Calu3 (cell line): ENCODE results near the gene TBRG4. TPM values are rescaled to one million over a fixed set of nuclear protein-coding genes. Genes with fewer than 3 reads are reported as not detected.

Experiments used
- BruUV-seq: library from RNA; stranded (reverse); fragments of 400-500 nt; replicated peaks from 2 replicates; lab custom pipeline; 2021; lab: Mats Ljungman, UMichigan
- CTCF ChIA-PET: fragments of 300-600 bp; sonication (Branson Sonifier 250); formaldehyde crosslinking; loops from one replicate; lab custom pipeline; 2022; ENCODE audit warnings: antibody characterized with exemption; lab: Charles Lee
- DNase-seq: peaks from one replicate; pipeline ENCODE4 v3.0.0; 2022
- H3K27ac Mint-ChIP-seq: one replicate; pipeline ENCODE4 v1.8.0; 2022; ENCODE audit warnings: mixed read lengths; ENCODE audit not compliant: unreplicated experiment
- H3K27me3 Mint-ChIP-seq: one replicate; pipeline ENCODE4 v1.8.0; 2022; ENCODE audit warnings: mixed read lengths; ENCODE audit not compliant: unreplicated experiment
- H3K36me3 Mint-ChIP-seq: one replicate; pipeline ENCODE4 v1.8.0; 2022; ENCODE audit warnings: mild to moderate bottlenecking, moderate library complexity, mixed read lengths; ENCODE audit not compliant: insufficient read depth, unreplicated experiment
- H3K4me1 Mint-ChIP-seq: one replicate; pipeline ENCODE4 v1.8.0; 2022; ENCODE audit warnings: mild to moderate bottlenecking, low read depth, mixed read lengths; ENCODE audit not compliant: unreplicated experiment
- H3K4me3 Mint-ChIP-seq: one replicate; pipeline ENCODE4 v1.8.0; 2022; ENCODE audit warnings: mild to moderate bottlenecking, low read depth, moderate library complexity, mixed read lengths; ENCODE audit not compliant: unreplicated experiment
- H3K9me3 Mint-ChIP-seq: one replicate; pipeline ENCODE4 v1.8.0; 2022; ENCODE audit warnings: low read depth, mixed read lengths; ENCODE audit not compliant: unreplicated experiment
- CTCF ChIP-seq: fragments of 200-600 bp; IDR thresholded peaks from one replicate; pipeline ENCODE4 v1.8.0; 2022; ENCODE audit warnings: antibody characterized with exemption; ENCODE audit not compliant: unreplicated experiment
- intact Hi-C: fragments of 100-400 bp; cut with micrococcal nuclease; formaldehyde crosslinking; loops from one replicate; pipeline ENCODE4 v1.10.0; 2022; ENCODE audit not compliant: unreplicated experiment
- total RNA-seq: library from RNA; stranded (reverse); gene quantifications from 2 replicates; pipeline ENCODE4 v1.2.3, GENCODE V29; 2022

The TBRG4 gene
- total RNA-seq, 1 experiment from 2014 or later = 191 TPM

- CTCF ChIA-PET = no interaction called here
- H3K36me3 Mint-ChIP-seq = peaks cover 6% of the 10 kb centered on the region
- no peaks in the 10 kb centered on the region for H3K4me1 Mint-ChIP-seq
- BruUV-seq = no TSS peak
- intact Hi-C loops = no loop called here
- no peak for DNase-seq
- H3K27me3 Mint-ChIP-seq = no peaks in the 10 kb centered on the region
- no peak overlapping the region for H3K27ac Mint-ChIP-seq
- no peak overlapping the region for H3K4me3 Mint-ChIP-seq
- H3K9me3 Mint-ChIP-seq = no peaks in the 10 kb centered on the region
- TF ChIP-seq CTCF = no peak
Observed at GRCh38 chr7:45055016-45055415, 56.5 kb downstream of the TBRG4 start.

- CTCF ChIA-PET = interaction anchor here (0.7 kb wide), 1 partner anchor 39 kb away, joined by 4 read pairs; no protein-coding TSS in a partner anchor
- TF ChIP-seq CTCF = no peak
- no peaks in the 10 kb centered on the region for H3K9me3 Mint-ChIP-seq
- H3K27ac Mint-ChIP-seq = no peak overlapping the region
- H3K4me1 Mint-ChIP-seq = no peaks in the 10 kb centered on the region
- peaks cover 6% of the 10 kb centered on the region for H3K36me3 Mint-ChIP-seq
- no TSS peak for BruUV-seq
- H3K27me3 Mint-ChIP-seq = no peaks in the 10 kb centered on the region
- H3K4me3 Mint-ChIP-seq = no peak overlapping the region
- intact Hi-C loops = no loop called here
- DNase-seq = no peak
Observed at GRCh38 chr7:45054442-45054841, 57.1 kb downstream of the TBRG4 start.

GRCh38 chr7:45053941-45054340 lies 57.6 kb downstream of the TBRG4 start:
- intact Hi-C loops = no loop called here
- no peaks in the 10 kb centered on the region for H3K4me1 Mint-ChIP-seq
- no TSS peak for BruUV-seq
- no peak overlapping the region for H3K4me3 Mint-ChIP-seq
- TF ChIP-seq CTCF = no peak
- no peaks in the 10 kb centered on the region for H3K27me3 Mint-ChIP-seq
- no peak for DNase-seq
- H3K9me3 Mint-ChIP-seq = no peaks in the 10 kb centered on the region
- CTCF ChIA-PET = no interaction called here
- H3K27ac Mint-ChIP-seq = no peak overlapping the region
- peaks cover 6% of the 10 kb centered on the region for H3K36me3 Mint-ChIP-seq

- Mint-ChIP-seq H3K36me3 (peaks cover 6% of the 10 kb centered on the region), H3K27ac (no peak overlapping the region), H3K4me1 (no peaks in the 10 kb centered on the region), H3K27me3 (no peaks in the 10 kb centered on the region), H3K4me3 (no peak overlapping the region), H3K9me3 (no peaks in the 10 kb centered on the region)
- no TSS peak for BruUV-seq
- no peak for DNase-seq
- intact Hi-C loops = no loop called here
- CTCF ChIA-PET = no interaction called here
- no peak for TF ChIP-seq CTCF
Observed at GRCh38 chr7:45053401-45053800, 58.1 kb downstream of the TBRG4 start.
